GM04503 (cell line): ENCODE results near the gene TIMP2.
"Not testable (repeated sequence)": the region's sequence is repeated elsewhere in the genome, so short reads cannot be mapped to it uniquely, and the experiment has no call there.

Source experiments
- DNase-seq: peaks from one replicate; pipeline ENCODE4 v3.0.0-alpha.2; 2012; ENCODE audit warnings: low read depth

The TIMP2 gene

GRCh38 chr17:78925234-78925633, at the start of gene TIMP2:
Gene TIMP2, minus strand, starts transcription at chr17:78925387. Its CDS starts 299 bp downstream, at chr17:78925088.
- DNase-seq, result no peak

GRCh38 chr17:78973792-78974520, 48.8 kb upstream of the TIMP2 start:
- DNase-seq, result no peak

- no peak for DNase-seq
These were observed 48.0 kb upstream of the TIMP2 start for GRCh38 chr17:78973196-78973595.

GRCh38 chr17:78972507-78973105, 47.4 kb upstream of the TIMP2 start:
- no peak for DNase-seq

- DNase-seq, result no peak
These were observed 46.7 kb upstream of the TIMP2 start for GRCh38 chr17:78971756-78972506.

GRCh38 chr17:78970834-78971755, 45.9 kb upstream of the TIMP2 start:
- no peak for DNase-seq

- no peak for DNase-seq
These were observed 44.7 kb upstream of the TIMP2 start for GRCh38 chr17:78969865-78970264.

GRCh38 chr17:78967782-78968362, 42.7 kb upstream of the TIMP2 start:
- no peak for DNase-seq

GRCh38 chr17:78966910-78967600, 41.9 kb upstream of the TIMP2 start:
- DNase-seq, result no peak

GRCh38 chr17:78966123-78966813, 41.1 kb upstream of the TIMP2 start:
- DNase-seq, result no peak

- DNase-seq, result no peak
These were observed 40.3 kb upstream of the TIMP2 start for GRCh38 chr17:78965491-78965924.

GRCh38 chr17:78963378-78963777, 38.2 kb upstream of the TIMP2 start:
- DNase-seq, result no peak

GRCh38 chr17:78962984-78963348, 37.8 kb upstream of the TIMP2 start:
- not testable (repeated sequence) for DNase-seq

GRCh38 chr17:78962345-78962983, 37.3 kb upstream of the TIMP2 start:
- DNase-seq, result no peak

GRCh38 chr17:78961571-78961970, 36.4 kb upstream of the TIMP2 start:
- no peak for DNase-seq

GRCh38 chr17:78960928-78961327, 35.7 kb upstream of the TIMP2 start:
- DNase-seq, result no peak

- DNase-seq, result no peak
These were observed 34.6 kb upstream of the TIMP2 start for GRCh38 chr17:78959803-78960202.

GRCh38 chr17:78958641-78959127, 33.5 kb upstream of the TIMP2 start:
- DNase-seq, result no peak

- no peak for DNase-seq
These were observed 31.9 kb upstream of the TIMP2 start for GRCh38 chr17:78957128-78957527.

- DNase-seq, result no peak
These were observed 31.1 kb upstream of the TIMP2 start for GRCh38 chr17:78956254-78956653.
